ENCODE data around the gene C6orf47. TPM values are rescaled to one million over a fixed set of nuclear protein-coding genes. Genes with fewer than 3 reads are reported as not detected.
"Not testable (repeated sequence)": the region's sequence is repeated elsewhere in the genome, so short reads cannot be mapped to it uniquely, and the experiment has no call there.

Gene C6orf47, protein sequence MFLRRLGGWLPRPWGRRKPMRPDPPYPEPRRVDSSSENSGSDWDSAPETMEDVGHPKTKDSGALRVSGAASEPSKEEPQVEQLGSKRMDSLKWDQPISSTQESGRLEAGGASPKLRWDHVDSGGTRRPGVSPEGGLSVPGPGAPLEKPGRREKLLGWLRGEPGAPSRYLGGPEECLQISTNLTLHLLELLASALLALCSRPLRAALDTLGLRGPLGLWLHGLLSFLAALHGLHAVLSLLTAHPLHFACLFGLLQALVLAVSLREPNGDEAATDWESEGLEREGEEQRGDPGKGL
- total RNA-seq: 10 to 100 TPM; 14.0 to 14.9 TPM
- polyA plus RNA-seq (2013, experiment 1 of 2): 9.6 TPM
- 9.5 TPM for polyA plus RNA-seq (2013, experiment 2 of 2)
- long read RNA-seq, experiment 1, partial matches to known transcripts: 0 of 2 reads
- long read RNA-seq, experiment 1, other reads (novel, unspliced or antisense): 0 of 2 reads
- long read RNA-seq, experiment 2, transcript C6orf47-202 (1 exons, 2,475 nt): major isoform, 27 of 27 reads
- long read RNA-seq, experiment 2, partial matches to known transcripts: 0 of 27 reads
- long read RNA-seq, experiment 2, other reads (novel, unspliced or antisense): 0 of 27 reads
- long read RNA-seq, experiment 3, transcript C6orf47-202 (1 exons, 2,475 nt): major isoform, 124 of 124 reads
- long read RNA-seq, experiment 3, partial matches to known transcripts: 0 of 124 reads
- long read RNA-seq, experiment 3, other reads (novel, unspliced or antisense): 0 of 124 reads
- long read RNA-seq, experiment 4, partial matches to known transcripts: 0 of 3 reads
- long read RNA-seq, experiment 4, other reads (novel, unspliced or antisense): 0 of 3 reads

DNA sequence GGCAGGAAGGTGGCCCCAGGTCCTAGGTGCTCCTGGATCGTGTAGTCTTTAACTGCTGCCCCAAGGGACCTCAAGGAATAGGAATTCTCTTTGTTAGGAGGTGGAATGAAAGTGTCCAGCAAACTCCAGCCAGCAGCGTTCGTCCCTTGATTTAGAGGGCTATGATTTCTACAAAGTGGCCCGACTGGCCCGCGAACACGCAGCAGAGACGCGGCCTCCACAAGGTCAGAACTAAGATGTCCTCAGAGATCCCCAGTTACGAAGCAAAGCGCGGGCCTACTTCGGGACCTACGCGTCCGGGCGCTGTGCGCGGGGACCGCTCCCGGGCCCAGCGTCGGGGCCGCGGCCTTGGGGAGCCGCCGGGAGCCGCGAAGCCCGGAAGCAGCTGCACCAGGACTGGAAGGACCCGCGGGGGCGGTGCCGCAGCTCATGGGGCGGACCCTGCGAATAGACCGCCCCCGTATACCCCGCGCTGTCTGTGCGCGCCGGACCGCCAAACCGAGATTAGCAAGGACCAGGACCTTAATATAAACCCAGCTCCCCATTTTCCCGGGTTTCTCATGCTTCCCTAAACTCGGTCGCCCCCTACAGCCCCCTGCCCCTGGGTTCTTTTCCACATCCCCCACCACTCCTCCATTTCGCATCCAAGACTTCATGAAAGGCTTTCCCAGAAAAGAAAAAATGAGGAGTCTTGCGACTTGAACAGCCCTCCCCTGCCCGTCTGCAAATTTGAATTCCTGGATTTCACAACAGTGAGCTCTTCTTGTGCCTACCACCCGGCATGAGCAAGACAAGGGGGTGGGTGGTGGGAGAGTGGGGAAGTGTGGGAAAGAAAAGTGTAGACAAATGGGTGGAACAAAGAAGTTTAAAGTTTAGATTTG is at the start of gene C6orf47:
Gene C6orf47 (minus strand): TSS at position 398 of the 881 bp plus-strand sequence. CDS start 831 bp downstream, outside the sequence.
- DNase-seq: peak; percentile 92
- H3K36me3 ChIP-seq (ENCODE audit: control insufficient read depth, insufficient read depth, low read length): peaks cover 21% of the 10 kb centered on the region
- H3K9ac ChIP-seq (ENCODE audit: extremely low read depth, low read length, poor library complexity, severe bottlenecking): peak within 1 kb of the TSS; percentile 75
- peaks cover 33% of the 10 kb centered on the region for H3K4me1 Mint-ChIP-seq
- H3K9me3 Mint-ChIP-seq: no peaks in the 10 kb centered on the region
- H3K36me3 Mint-ChIP-seq (ENCODE audit: low read depth): peaks cover 40% of the 10 kb centered on the region
- H3K4me3 Mint-ChIP-seq: peak within 1 kb of the TSS; percentile 83
- H3K27ac ChIP-seq (ENCODE audit: low read depth, low read length): peak within 1 kb of the TSS; percentile 73
- peak within 1 kb of the TSS; percentile 92 for H3K27ac Mint-ChIP-seq
- H3K27me3 Mint-ChIP-seq (ENCODE audit: insufficient read depth): no peaks in the 10 kb centered on the region
- WGBS, 2 experiments (ENCODE audit: insufficient coverage in 1 of 2, insufficient read length in 1 of 2): 1 to 2% methylated on average over 29 to 52 of the region's 52 CpGs
- no peaks in the 10 kb centered on the region for H3K9me3 ChIP-seq (ENCODE audit: control insufficient read depth, low read length)
- peaks cover 11% of the 10 kb centered on the region for H3K4me1 ChIP-seq (ENCODE audit: control insufficient read depth, insufficient read depth, low read length)
- H3K27me3 ChIP-seq (ENCODE audit: control insufficient read depth, insufficient read depth, low read length, poor library complexity, severe bottlenecking): no peaks in the 10 kb centered on the region
- peak within 1 kb of the TSS; percentile 99 for H3K4me3 ChIP-seq (ENCODE audit: low read length)
- TF ChIP-seq, protein P1, sequence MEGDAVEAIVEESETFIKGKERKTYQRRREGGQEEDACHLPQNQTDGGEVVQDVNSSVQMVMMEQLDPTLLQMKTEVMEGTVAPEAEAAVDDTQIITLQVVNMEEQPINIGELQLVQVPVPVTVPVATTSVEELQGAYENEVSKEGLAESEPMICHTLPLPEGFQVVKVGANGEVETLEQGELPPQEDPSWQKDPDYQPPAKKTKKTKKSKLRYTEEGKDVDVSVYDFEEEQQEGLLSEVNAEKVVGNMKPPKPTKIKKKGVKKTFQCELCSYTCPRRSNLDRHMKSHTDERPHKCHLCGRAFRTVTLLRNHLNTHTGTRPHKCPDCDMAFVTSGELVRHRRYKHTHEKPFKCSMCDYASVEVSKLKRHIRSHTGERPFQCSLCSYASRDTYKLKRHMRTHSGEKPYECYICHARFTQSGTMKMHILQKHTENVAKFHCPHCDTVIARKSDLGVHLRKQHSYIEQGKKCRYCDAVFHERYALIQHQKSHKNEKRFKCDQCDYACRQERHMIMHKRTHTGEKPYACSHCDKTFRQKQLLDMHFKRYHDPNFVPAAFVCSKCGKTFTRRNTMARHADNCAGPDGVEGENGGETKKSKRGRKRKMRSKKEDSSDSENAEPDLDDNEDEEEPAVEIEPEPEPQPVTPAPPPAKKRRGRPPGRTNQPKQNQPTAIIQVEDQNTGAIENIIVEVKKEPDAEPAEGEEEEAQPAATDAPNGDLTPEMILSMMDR (conservative IDR thresholded peaks at IDR 0.05): no peak

DNA sequence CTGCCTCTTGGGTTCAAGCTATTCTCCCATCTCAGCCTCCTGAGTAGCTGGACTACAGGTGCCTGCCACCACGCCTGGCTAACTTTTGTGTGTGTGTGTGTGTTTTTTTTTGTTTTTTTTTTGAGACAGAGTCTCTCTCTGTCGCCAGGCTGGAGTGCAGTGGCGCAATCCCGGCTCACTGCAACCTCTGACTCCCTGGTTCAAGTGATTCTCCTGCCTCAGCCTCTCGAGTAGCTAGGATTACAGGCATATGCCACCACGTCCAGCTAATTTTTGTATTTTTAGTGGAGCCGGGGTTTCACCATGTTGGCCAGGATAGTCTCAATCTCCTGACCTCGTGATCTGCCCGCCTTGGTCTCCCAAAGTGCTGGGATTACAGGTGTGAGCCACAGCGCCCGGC is 48.6 kb upstream of the C6orf47 start:
- not testable (repeated sequence) for H3K36me3 Mint-ChIP-seq (ENCODE audit: low read depth); H3K36me3 ChIP-seq (ENCODE audit: control insufficient read depth, insufficient read depth, low read length); DNase-seq; H3K27ac Mint-ChIP-seq; H3K27me3 ChIP-seq (ENCODE audit: control insufficient read depth, insufficient read depth, low read length, poor library complexity, severe bottlenecking); H3K9ac ChIP-seq (ENCODE audit: extremely low read depth, low read length, poor library complexity, severe bottlenecking); H3K27ac ChIP-seq (ENCODE audit: low read depth, low read length); H3K27me3 Mint-ChIP-seq (ENCODE audit: insufficient read depth); H3K4me3 Mint-ChIP-seq; H3K9me3 Mint-ChIP-seq; H3K9me3 ChIP-seq (ENCODE audit: control insufficient read depth, low read length); H3K4me1 ChIP-seq (ENCODE audit: control insufficient read depth, insufficient read depth, low read length); H3K4me3 ChIP-seq (ENCODE audit: low read length)
- 89 to 95% methylated on average over 5 to 11 of the region's 11 CpGs for WGBS, 2 experiments (ENCODE audit: insufficient coverage in 1 of 2, insufficient read length in 1 of 2)
- peaks cover 23% of the 10 kb centered on the region for H3K4me1 Mint-ChIP-seq

DNA sequence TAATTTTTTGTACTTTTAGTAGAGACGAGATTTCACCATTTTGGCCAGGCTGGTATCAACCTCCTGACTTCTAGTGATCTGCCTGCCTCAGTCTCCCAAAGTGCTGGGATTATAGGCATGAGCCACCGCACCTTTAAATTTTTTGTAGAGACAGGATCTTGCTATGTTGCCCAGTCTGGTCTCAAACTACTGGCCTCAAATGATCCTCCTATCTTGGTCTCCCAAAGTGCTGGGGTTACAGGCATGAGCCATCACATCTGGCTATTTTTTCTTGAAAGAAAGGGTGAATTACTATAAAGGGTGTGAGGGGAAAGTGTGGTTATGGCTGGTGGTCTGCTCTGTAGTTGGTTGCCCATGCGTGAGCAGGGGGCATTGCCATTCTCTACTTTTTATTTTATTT is 47.6 kb upstream of the C6orf47 start:
- no peak overlapping the region for H3K4me3 Mint-ChIP-seq
- TF ChIP-seq, protein P1 (conservative IDR thresholded peaks at IDR 0.05): no peak
- Histone ChIP-seq H3K36me3 (ENCODE audit: control insufficient read depth, insufficient read depth, low read length) (no peaks in the 10 kb centered on the region), H3K9ac (ENCODE audit: extremely low read depth, low read length, poor library complexity, severe bottlenecking) (no peak overlapping the region), H3K4me3 (ENCODE audit: low read length) (no peak overlapping the region), H3K9me3 (ENCODE audit: control insufficient read depth, low read length) (no peaks in the 10 kb centered on the region), H3K27ac (ENCODE audit: low read depth, low read length) (no peak overlapping the region), H3K4me1 (ENCODE audit: control insufficient read depth, insufficient read depth, low read length) (no peaks in the 10 kb centered on the region), H3K27me3 (ENCODE audit: control insufficient read depth, insufficient read depth, low read length, poor library complexity, severe bottlenecking) (no peaks in the 10 kb centered on the region)
- no peak for DNase-seq
- H3K27me3 Mint-ChIP-seq (ENCODE audit: insufficient read depth): peaks cover 2% of the 10 kb centered on the region
- no peaks in the 10 kb centered on the region for H3K9me3 Mint-ChIP-seq
- peaks cover 14% of the 10 kb centered on the region for H3K4me1 Mint-ChIP-seq
- 85 to 95% methylated on average over 2 of the region's 3 CpGs for WGBS, 2 experiments (ENCODE audit: insufficient coverage in 1 of 2, insufficient read length in 1 of 2)
- no peaks in the 10 kb centered on the region for H3K36me3 Mint-ChIP-seq (ENCODE audit: low read depth)
- no peak overlapping the region for H3K27ac Mint-ChIP-seq
